ENCODE results near the gene AAK1. TPM values are rescaled to one million over a fixed set of nuclear protein-coding genes. Genes with fewer than 3 reads are reported as not detected.
A peak's percentile ranks its signal among the peaks of the same experiment; 100 is the strongest.

Gene AAK1
- total and polyA plus RNA-seq, 10 of the 15 experiments (the other 5 are each of a cell fraction or from before 2014, with no cell fraction given): 2.9 to 41.4 (median 17.5) TPM

GRCh38 chr2:69499242-69499641, 144.3 kb downstream of the AAK1 start (continued):
- TF ChIP-seq IKZF2 (IDR thresholded peaks at IDR 0.05) (peak in 1 of 2 experiments; percentile 15; a peak in 1 of 4 replicates), YBX1 (IDR thresholded peaks at IDR 0.05) (no peak), TARDBP (IDR thresholded peaks at IDR 0.05; ENCODE audit: borderline replicate concordance) (no peak), ATF2 (IDR thresholded peaks at IDR 0.05; ENCODE audit: low read length) (no peak), FOXK2 (IDR thresholded peaks at IDR 0.05) (no peak), KDM1A (IDR thresholded peaks at IDR 0.05; ENCODE audit: borderline replicate concordance) (no peak), JUND (IDR thresholded peaks at IDR 0.05; ENCODE audit: low read depth, low read length) (no peak), TAF1 (IDR thresholded peaks at IDR 0.05; ENCODE audit: borderline replicate concordance, low read depth, low read length) (no peak), BCL3 (IDR thresholded peaks at IDR 0.05; ENCODE audit: borderline replicate concordance, insufficient read depth, low read depth, low read length, poor library complexity, severe bottlenecking) (no peak), SIX5 (IDR thresholded peaks at IDR 0.05; ENCODE audit: low read depth, low read length, severe bottlenecking) (no peak), BCL11A (IDR thresholded peaks at IDR 0.05; ENCODE audit: low read depth, low read length) (no peak), RFX5 (IDR thresholded peaks at IDR 0.05; ENCODE audit: low read depth, low read length) (no peak), YY1 (IDR thresholded peaks at IDR 0.05; ENCODE audit: low read depth, low read length) (no peak), E2F8 (IDR thresholded peaks at IDR 0.05; ENCODE audit: low read depth, partially characterized antibody) (no peak), ZNF217 (IDR thresholded peaks at IDR 0.05) (no peak), PRDM15 (CRISPR knock-in tag; IDR thresholded peaks at IDR 0.05) (no peak), RBBP5 (conservative IDR thresholded peaks at IDR 0.05) (no peak), NFYA (IDR thresholded peaks at IDR 0.05; ENCODE audit: borderline replicate concordance, low read depth, low read length) (no peak), LARP7 (IDR thresholded peaks at IDR 0.05) (no peak), ATF3 (IDR thresholded peaks at IDR 0.05; ENCODE audit: borderline replicate concordance, extremely low read depth, low read depth, low read length) (no peak)

All from GM12878 (cell line).